AG04450 (cell line): Measurements from ENCODE around the gene FAM170B. TPM values are rescaled to one million over a fixed set of nuclear protein-coding genes. Genes with fewer than 3 reads are reported as not detected.

Experiments
- CTCF ChIA-PET: fragments of 300-600, 350-600 bp; formaldehyde crosslinking; extraction: SDS; loops from one replicate; lab custom pipeline; 2022; ENCODE audit warnings: antibody characterized with exemption, inconsistent platforms; lab: Charles Lee
- POLR2A ChIA-PET: fragments of 350-600 bp; formaldehyde crosslinking; extraction: SDS; loops from one replicate; lab custom pipeline; 2021; ENCODE audit warnings: antibody characterized with exemption, inconsistent platforms; lab: Yijun Ruan, JAX
- DNase-seq: peaks from one replicate; pipeline ENCODE4 v3.0.0-alpha.2; 2011; ENCODE audit warnings: low read depth, low spot score
- H3K27ac ChIP-seq: one replicate; pipeline ENCODE4 v1.5.1; 2012; ENCODE audit warnings: low read depth, low read length, control low read depth
- H3K27me3 ChIP-seq: one replicate; pipeline ENCODE4 v1.6.0; 2012; ENCODE audit warnings: low read length; ENCODE audit not compliant: control insufficient read depth, insufficient read depth
- H3K4me3 ChIP-seq: 2 replicates; pipeline ENCODE4 v1.5.1; 2011; ENCODE audit warnings: mild to moderate bottlenecking, low read depth, low read length, control low read depth
- H3K9me3 ChIP-seq: 2 replicates; pipeline ENCODE4 v1.5.1; 2012; ENCODE audit warnings: low read length; ENCODE audit not compliant: control insufficient read depth, insufficient read depth
- CTCF ChIP-seq: IDR thresholded peaks from 2 replicates; pipeline ENCODE4 v1.5.1; 2011; ENCODE audit warnings: low read depth, low read length, control low read depth, inconsistent platforms
- polyA plus RNA-seq: library from polyadenylated mRNA; depleted of rRNA; stranded (reverse); fragments of >200 nt; gene quantifications from 2 replicates; pipeline ENCODE4 v1.2.3, GENCODE V29; 2011

The FAM170B gene
- polyA plus RNA-seq, 1 experiment, result not detected

DNA sequence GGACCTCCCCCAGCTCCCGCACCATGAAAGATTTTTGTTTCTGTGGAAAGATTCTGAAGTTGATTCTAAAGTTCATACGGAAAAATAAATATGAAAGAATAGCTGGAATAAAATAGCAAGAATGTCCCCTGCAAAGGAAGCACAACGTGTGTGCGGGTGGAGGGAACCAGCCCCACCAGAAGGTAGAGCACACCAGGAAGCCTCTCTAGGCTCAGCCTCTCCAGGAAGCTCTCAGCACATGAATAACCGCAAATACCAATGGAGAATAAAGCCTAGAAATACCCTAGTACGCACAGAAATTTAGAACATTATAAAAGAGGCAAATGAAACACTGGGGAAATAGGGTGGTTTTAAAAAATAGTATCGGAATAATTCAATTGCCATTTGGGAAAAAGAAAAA, 24.6 kb upstream of the FAM170B start:
- POLR2A ChIA-PET, result no interaction called here
- DNase-seq, result no peak
- no peaks in the 10 kb centered on the region for H3K27me3 ChIP-seq
- H3K4me3 ChIP-seq, result no peak overlapping the region
- CTCF ChIA-PET, result no interaction called here
- H3K27ac ChIP-seq, result no peak overlapping the region
- TF ChIP-seq CTCF, result no peak
- H3K9me3 ChIP-seq, result no peaks in the 10 kb centered on the region; the same call in 1 of the 2 replicates

DNA sequence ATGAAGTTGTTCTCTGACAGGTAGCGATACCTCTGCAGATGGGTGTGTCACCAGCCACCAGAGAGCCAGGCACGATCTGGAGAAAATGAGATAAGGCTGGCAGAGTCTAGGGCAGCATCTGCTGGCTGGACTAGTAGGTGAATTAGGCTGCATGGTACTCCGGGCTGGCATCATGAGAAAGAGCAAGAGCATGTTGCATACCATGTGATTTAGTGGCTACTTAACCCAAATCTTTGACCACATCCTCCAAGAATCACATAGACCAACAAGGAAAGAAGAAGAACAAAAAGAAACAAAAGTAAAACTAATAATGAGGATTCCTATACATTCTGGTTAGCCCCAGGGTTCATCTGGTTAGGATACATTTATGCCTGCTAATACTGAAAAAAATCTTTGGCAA, 23.4 kb upstream of the FAM170B start:
- CTCF ChIA-PET, result no interaction called here
- no peak overlapping the region for H3K4me3 ChIP-seq
- no peak for DNase-seq
- POLR2A ChIA-PET, result no interaction called here
- H3K27ac ChIP-seq, result no peak overlapping the region
- no peaks in the 10 kb centered on the region for H3K27me3 ChIP-seq
- no peaks in the 10 kb centered on the region for H3K9me3 ChIP-seq
- no peak for TF ChIP-seq CTCF

- no peak overlapping the region for H3K4me3 ChIP-seq
- TF ChIP-seq CTCF, result no peak
- no peak for DNase-seq
- H3K9me3 ChIP-seq, result no peaks in the 10 kb centered on the region
- CTCF ChIA-PET, result interaction anchor here (0.6 to 1.9 kb wide), 2 partner anchors 10 to 499 kb away, joined by 3 to 4 read pairs; no protein-coding TSS in a partner anchor
- POLR2A ChIA-PET, result no interaction called here
- no peaks in the 10 kb centered on the region for H3K27me3 ChIP-seq
- H3K27ac ChIP-seq, result no peak overlapping the region
Measured at GRCh38 chr10:49154641-49155040, 20.8 kb upstream of the FAM170B start.

DNA sequence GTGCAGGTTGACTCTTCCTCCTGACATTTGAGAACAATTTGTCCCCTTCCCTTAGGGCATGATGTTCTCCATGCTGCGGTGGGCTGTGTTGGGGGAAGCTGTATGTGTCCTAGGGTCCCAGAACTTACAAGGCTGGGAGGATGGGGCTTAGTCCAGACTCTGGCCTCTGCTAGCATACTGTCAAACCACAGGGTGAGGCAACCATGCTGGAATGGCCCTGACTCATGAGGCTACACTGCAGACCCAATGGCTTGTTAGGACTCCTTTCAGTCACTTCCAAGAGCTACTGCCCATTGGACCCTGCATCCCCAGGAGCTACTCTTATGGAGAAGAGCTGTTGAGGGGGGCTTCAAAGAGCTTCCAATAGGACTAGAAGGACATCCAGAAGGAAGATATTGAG, 20.1 kb upstream of the FAM170B start:
- ChIA-PET CTCF (interaction anchor here (1.9 kb wide), 1 partner anchor 10 kb away, joined by 4 read pairs; no protein-coding TSS in a partner anchor), POLR2A (interaction anchor here (0.6 kb wide), 1 partner anchor 103 kb away, joined by 4 read pairs; no protein-coding TSS in a partner anchor)
- no peaks in the 10 kb centered on the region for H3K27me3 ChIP-seq
- no peaks in the 10 kb centered on the region for H3K9me3 ChIP-seq
- H3K27ac ChIP-seq, result no peak overlapping the region
- no peak overlapping the region for H3K4me3 ChIP-seq
- TF ChIP-seq CTCF, result no peak
- no peak for DNase-seq

DNA sequence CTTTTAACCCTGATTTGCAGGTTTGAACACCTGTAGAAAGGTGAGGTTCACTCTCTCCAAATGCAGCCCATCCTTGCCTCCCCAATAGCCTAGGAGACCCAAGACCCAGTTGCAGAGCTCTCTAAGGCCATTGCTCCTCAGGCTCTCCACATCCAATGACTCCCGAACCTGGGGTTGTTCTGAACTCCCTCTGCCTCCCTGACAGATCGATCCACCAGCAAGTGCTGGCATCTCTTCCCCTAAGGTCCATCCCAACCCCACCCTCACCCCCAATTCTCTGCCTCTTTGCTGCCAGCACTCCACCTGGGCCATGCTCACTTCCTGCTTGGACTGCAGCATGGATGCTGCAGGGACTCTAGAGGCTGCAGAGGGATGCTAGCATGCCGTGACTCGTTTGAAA, 19.3 kb upstream of the FAM170B start:
- ChIA-PET POLR2A (interaction anchor here (0.6 kb wide), 1 partner anchor 102 kb away, joined by 4 read pairs; no protein-coding TSS in a partner anchor), CTCF (interaction anchor here (1.9 kb wide), 1 partner anchor 11 kb away, joined by 4 read pairs; no protein-coding TSS in a partner anchor)
- peaks cover 2% of the 10 kb centered on the region; the same call in 1 of the 2 replicates for H3K9me3 ChIP-seq
- no peak overlapping the region for H3K4me3 ChIP-seq
- DNase-seq, result no peak
- no peak for TF ChIP-seq CTCF
- no peaks in the 10 kb centered on the region for H3K27me3 ChIP-seq
- no peak overlapping the region for H3K27ac ChIP-seq
